Measurements from ENCODE around the gene LAMA5.

Gene LAMA5

GRCh38 chr20:62323146-62323979 lies 43.7 kb downstream of the LAMA5 start:
- TF ChIP-seq TAF1 (IDR thresholded peaks at IDR 0.05; ENCODE audit: borderline replicate concordance, insufficient read depth, low read length) (no peak), SIN3A (IDR thresholded peaks at IDR 0.05; ENCODE audit: borderline replicate concordance, insufficient read depth, low read length) (no peak), POLR2AphosphoS5 (IDR thresholded peaks at IDR 0.05; ENCODE audit: low read depth, low read length) (no peak), REST (IDR thresholded peaks at IDR 0.05; ENCODE audit: insufficient read depth in 1 of 2, low read depth in 2 of 2, low read length in 2 of 2) (no peak), FOXP2 (optimal IDR thresholded peaks at IDR 0.05; ENCODE audit: borderline replicate concordance, extremely low read depth, extremely low read length, insufficient read depth) (no peak)

- TF ChIP-seq TAF1 (IDR thresholded peaks at IDR 0.05; ENCODE audit: borderline replicate concordance, insufficient read depth, low read length) (no peak), FOXP2 (optimal IDR thresholded peaks at IDR 0.05; ENCODE audit: borderline replicate concordance, extremely low read depth, extremely low read length, insufficient read depth) (no peak), POLR2AphosphoS5 (IDR thresholded peaks at IDR 0.05; ENCODE audit: low read depth, low read length) (no peak), REST (IDR thresholded peaks at IDR 0.05; ENCODE audit: insufficient read depth in 1 of 2, low read depth in 2 of 2, low read length in 2 of 2) (no peak), SIN3A (IDR thresholded peaks at IDR 0.05; ENCODE audit: borderline replicate concordance, insufficient read depth, low read length) (no peak)
Measured at GRCh38 chr20:62322492-62323041, 44.5 kb downstream of the LAMA5 start.

- TF ChIP-seq REST (IDR thresholded peaks at IDR 0.05; ENCODE audit: insufficient read depth in 1 of 2, low read depth in 2 of 2, low read length in 2 of 2) (no peak), TAF1 (IDR thresholded peaks at IDR 0.05; ENCODE audit: borderline replicate concordance, insufficient read depth, low read length) (no peak), SIN3A (IDR thresholded peaks at IDR 0.05; ENCODE audit: borderline replicate concordance, insufficient read depth, low read length) (no peak), FOXP2 (optimal IDR thresholded peaks at IDR 0.05; ENCODE audit: borderline replicate concordance, extremely low read depth, extremely low read length, insufficient read depth) (no peak)
Measured at GRCh38 chr20:62321975-62322374, 45.1 kb downstream of the LAMA5 start.

- TF ChIP-seq TAF1 (IDR thresholded peaks at IDR 0.05; ENCODE audit: borderline replicate concordance, insufficient read depth, low read length) (no peak), POLR2AphosphoS5 (IDR thresholded peaks at IDR 0.05; ENCODE audit: low read depth, low read length) (no peak), FOXP2 (optimal IDR thresholded peaks at IDR 0.05; ENCODE audit: borderline replicate concordance, extremely low read depth, extremely low read length, insufficient read depth) (no peak), REST (IDR thresholded peaks at IDR 0.05; ENCODE audit: insufficient read depth in 1 of 2, low read depth in 2 of 2, low read length in 2 of 2) (no peak), SIN3A (IDR thresholded peaks at IDR 0.05; ENCODE audit: borderline replicate concordance, insufficient read depth, low read length) (no peak)
Measured at GRCh38 chr20:62321521-62321948, 45.6 kb downstream of the LAMA5 start.

Data from PFSK-1 (cell line).